ENCODE measurements around the gene BRINP1. TPM values are rescaled to one million over a fixed set of nuclear protein-coding genes. Genes with fewer than 3 reads are reported as not detected.
A peak's percentile ranks its signal among the peaks of the same experiment; 100 is the strongest.

Gene BRINP1
- total RNA-seq, 1 experiment from 2014 or later: 14.0 TPM

- no peak overlapping the region for H2BK12ac ChIP-seq (ENCODE audit: insufficient read length, low read depth, low read length)
- Mint-ChIP-seq H3K4me3 (no peak overlapping the region), H3K36me3 (ENCODE audit: insufficient read depth in 1 of 3, low read depth in 3 of 3) (peaks cover 0 to 2% (median under 1%) of the 10 kb centered on the region in 3 experiments; a peak in 2 of 7 replicates), H3K27me3 (ENCODE audit: low read depth) (no peaks in the 10 kb centered on the region), H3K9me3 (no peaks in the 10 kb centered on the region), H3K27ac (peak overlapping the region in 1 of 3 experiments; percentile 2; a peak in 1 of 7 replicates), H3K4me1 (peaks cover 0 to 10% of the 10 kb centered on the region in 2 experiments; a peak in 2 of 4 replicates)
- TF ChIP-seq CTCF (conservative IDR thresholded peaks at IDR 0.05): no peak
- H4K91ac ChIP-seq (ENCODE audit: insufficient read length, low read depth, low read length): no peak overlapping the region
- no peaks in the 10 kb centered on the region; the same call in 1 of the 2 replicates for H3K4me1 ChIP-seq (ENCODE audit: insufficient read depth, low read length)
- no peak overlapping the region for H3K18ac ChIP-seq (ENCODE audit: insufficient read length, low read depth, low read length)
- DNase-seq: no peak
- H3K4ac ChIP-seq (ENCODE audit: low read depth, low read length): no peak overlapping the region
- H3K27me3 ChIP-seq (ENCODE audit: insufficient read depth, low read length): no peaks in the 10 kb centered on the region
- no peak overlapping the region for H3K4me2 ChIP-seq (ENCODE audit: insufficient read depth, insufficient read length, low read length)
- no CpG with 5 or more reads among the region's 7 CpGs for WGBS (ENCODE audit: extremely low coverage, insufficient read length, low lambda C conversion rate)
- no peak overlapping the region for H2BK15ac ChIP-seq (ENCODE audit: low read depth, low read length)
- no peak overlapping the region for H3K9ac ChIP-seq (ENCODE audit: extremely low read depth, insufficient read length, low read length)
- H4K8ac ChIP-seq (replicated peaks; ENCODE audit: insufficient read length, low read depth, low read length): no peak overlapping the region
- H3K23ac ChIP-seq (ENCODE audit: insufficient read length, low read depth, low read length): no peak overlapping the region
- H2BK5ac ChIP-seq (ENCODE audit: insufficient read length, low read length): no peak overlapping the region
- no peak overlapping the region for H3T11ph ChIP-seq (ENCODE audit: low read length)
- no peak overlapping the region for H4K5ac ChIP-seq (ENCODE audit: insufficient read length, low read depth, low read length)
- H2AFZ ChIP-seq (ENCODE audit: low read length): no peak overlapping the region
- no peaks in the 10 kb centered on the region for H4K20me1 ChIP-seq (ENCODE audit: control insufficient read depth, insufficient read depth, insufficient read length)
- no peak overlapping the region for H2BK20ac ChIP-seq (ENCODE audit: low read depth, low read length, poor library complexity, severe bottlenecking)
- H3K23me2 ChIP-seq (ENCODE audit: insufficient read length, low read depth, low read length, poor library complexity, severe bottlenecking): no peaks in the 10 kb centered on the region
- no peak overlapping the region for H3K27ac ChIP-seq (ENCODE audit: insufficient read length, low read depth, low read length)
- H3K79me2 ChIP-seq (ENCODE audit: insufficient read depth, low read length): no peaks in the 10 kb centered on the region; the same call in 1 of the 2 replicates
- H3K56ac ChIP-seq (ENCODE audit: insufficient read length, low read depth, low read length): no peak overlapping the region
- no peak overlapping the region for H2AK5ac ChIP-seq (ENCODE audit: insufficient read length, low read length)
- H2BK120ac ChIP-seq (ENCODE audit: low read depth, low read length, poor library complexity, severe bottlenecking): no peak overlapping the region
- H3K79me1 ChIP-seq (ENCODE audit: insufficient read depth, low read depth, low read length, poor library complexity, severe bottlenecking): peaks cover 2% of the 10 kb centered on the region
- no peaks in the 10 kb centered on the region for H3K9me3 ChIP-seq (ENCODE audit: control insufficient read depth, low read depth, low read length)
- H3K14ac ChIP-seq (ENCODE audit: insufficient read depth, low read length): no peak overlapping the region
Measured at GRCh38 chr9:119322184-119322583, 47.1 kb downstream of the BRINP1 start.

All from H9 (cell line).